Upper lobe of left lung (tissue), 4 donors: ENCODE results near the gene FBXO11.

Experiments used
- EP300 ChIP-seq, 4 donors: sonication (generic); formaldehyde crosslinking; IDR thresholded peaks; one replicate each; pipeline ENCODE4 v1.5.1; 2017; ENCODE audit warnings: antibody characterized with exemption in 4 of 4, control low read depth in 2 of 4
- POLR2A ChIP-seq, 4 donors: fragments of 450-650 bp; IDR thresholded peaks; one replicate each; pipeline ENCODE4 v1.5.1; 2016 to 2017; ENCODE audit warnings: antibody characterized with exemption in 4 of 4, mild to moderate bottlenecking in 2 of 4
- POLR2AphosphoS5 ChIP-seq, 2 donors: sonication (generic); formaldehyde crosslinking; IDR thresholded peaks; one replicate each; pipeline ENCODE4 v1.5.1; 2017; ENCODE audit warnings: antibody characterized with exemption in 2 of 2
- TF ChIP-seq, protein P1 (sequence below), 6 experiments: fragments of 450-650 bp in 4 of 6; fragments of 200-600 bp in 2 of 6; sonication (generic) in 2 of 6; IDR thresholded peaks; one replicate each; pipeline ENCODE4 v1.5.1; 2016 to 2019; ENCODE audit warnings: antibody characterized with exemption in 6 of 6

DNA sequence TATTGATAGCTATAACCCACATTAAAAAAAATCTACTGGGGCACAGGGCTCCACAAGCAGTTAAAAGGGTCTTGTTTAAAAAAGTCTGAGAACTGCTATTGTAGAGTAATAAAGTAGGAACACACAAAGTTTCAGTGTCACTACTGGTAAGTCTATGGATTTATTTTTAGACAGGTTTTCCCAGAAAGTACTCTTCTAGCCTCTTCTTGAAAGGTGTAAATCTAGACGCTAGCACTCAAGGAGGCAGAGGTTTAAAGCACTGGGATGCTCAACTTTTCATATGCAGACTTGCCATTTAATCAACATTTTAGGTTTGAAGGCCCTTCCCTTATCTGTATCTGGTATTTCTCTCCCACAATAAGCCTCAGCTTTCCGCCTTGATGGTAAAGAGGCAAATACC is 33.4 kb downstream of the FBXO11 start:
- TF ChIP-seq POLR2A (IDR thresholded peaks at IDR 0.05) (no peak), EP300 (IDR thresholded peaks at IDR 0.05) (no peak), POLR2AphosphoS5 (IDR thresholded peaks at IDR 0.05) (no peak)
- TF ChIP-seq, protein P1, sequence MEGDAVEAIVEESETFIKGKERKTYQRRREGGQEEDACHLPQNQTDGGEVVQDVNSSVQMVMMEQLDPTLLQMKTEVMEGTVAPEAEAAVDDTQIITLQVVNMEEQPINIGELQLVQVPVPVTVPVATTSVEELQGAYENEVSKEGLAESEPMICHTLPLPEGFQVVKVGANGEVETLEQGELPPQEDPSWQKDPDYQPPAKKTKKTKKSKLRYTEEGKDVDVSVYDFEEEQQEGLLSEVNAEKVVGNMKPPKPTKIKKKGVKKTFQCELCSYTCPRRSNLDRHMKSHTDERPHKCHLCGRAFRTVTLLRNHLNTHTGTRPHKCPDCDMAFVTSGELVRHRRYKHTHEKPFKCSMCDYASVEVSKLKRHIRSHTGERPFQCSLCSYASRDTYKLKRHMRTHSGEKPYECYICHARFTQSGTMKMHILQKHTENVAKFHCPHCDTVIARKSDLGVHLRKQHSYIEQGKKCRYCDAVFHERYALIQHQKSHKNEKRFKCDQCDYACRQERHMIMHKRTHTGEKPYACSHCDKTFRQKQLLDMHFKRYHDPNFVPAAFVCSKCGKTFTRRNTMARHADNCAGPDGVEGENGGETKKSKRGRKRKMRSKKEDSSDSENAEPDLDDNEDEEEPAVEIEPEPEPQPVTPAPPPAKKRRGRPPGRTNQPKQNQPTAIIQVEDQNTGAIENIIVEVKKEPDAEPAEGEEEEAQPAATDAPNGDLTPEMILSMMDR (IDR thresholded peaks at IDR 0.05), result no peak
